Sigmoid colon (tissue), 7 donors: ENCODE measurements around the gene FAM98C. TPM values are rescaled to one million over a fixed set of nuclear protein-coding genes. Genes with fewer than 3 reads are reported as not detected.

Experiments used
- DNase-seq: peaks from one replicate; pipeline ENCODE4 v3.0.0-alpha.2; 2019
- H3K27ac ChIP-seq, 4 donors: fragments of 200-600 bp; sonication (generic); one replicate each; pipeline ENCODE4 v1.5.1; 2016 to 2019; ENCODE audit warnings: mild to moderate bottlenecking in 1 of 4
- H3K27me3 ChIP-seq, 3 donors: fragments of 200-600 bp; sonication (generic); one replicate each; pipeline ENCODE4 v1.5.1; 2019; ENCODE audit warnings: mild to moderate bottlenecking in 1 of 3
- H3K36me3 ChIP-seq, 4 donors: fragments of 200-600 bp; sonication (generic); one replicate each; pipeline ENCODE4 v1.5.1; 2016 to 2019
- H3K4me1 ChIP-seq, 4 donors: fragments of 200-600 bp; sonication (generic); one replicate each; pipeline ENCODE4 v1.5.1; 2017 to 2019
- H3K4me3 ChIP-seq, 4 donors: fragments of 200-600 bp; sonication (generic); one replicate each; pipeline ENCODE4 v1.5.1; 2017 to 2019; ENCODE audit warnings: mild to moderate bottlenecking in 2 of 4, moderate library complexity in 1 of 4
- H3K9me3 ChIP-seq, 4 donors: fragments of 200-600 bp in 3 of 4; sonication (generic) in 3 of 4; one replicate each; pipeline versions ENCODE4 v1.5.1 to v1.6.1; 2013 to 2019
- EP300 ChIP-seq, 4 donors: sonication (generic); formaldehyde crosslinking; IDR thresholded peaks; one replicate each; pipeline ENCODE4 v1.6.1; 2017; ENCODE audit warnings: antibody characterized with exemption in 4 of 4
- POLR2A ChIP-seq, 2 donors: fragments of 450-650 bp; IDR thresholded peaks; one replicate each; pipeline ENCODE4 v1.6.1; 2016; ENCODE audit warnings: antibody characterized with exemption in 2 of 2, mild to moderate bottlenecking in 2 of 2, moderate library complexity in 2 of 2
- POLR2AphosphoS5 ChIP-seq, 4 donors: sonication (generic); formaldehyde crosslinking; IDR thresholded peaks; one replicate each; pipeline ENCODE4 v1.6.1; 2017; ENCODE audit warnings: antibody characterized with exemption in 4 of 4
- WGBS, 2 donors: extraction: QIAGEN DNeasy Blood & Tissue Kit; methylation state at CpG; one replicate each; pipeline ENCODE4 v1.1.7; 2013; 5-methylcytosine and 5-hydroxymethylcytosine counted together
- intact Hi-C: fragments of 100-400 bp; cut with DNase I; formaldehyde crosslinking; loops from one replicate; pipeline ENCODE4 v1.15.1; 2023
- polyA plus RNA-seq, 3 donors: library from polyadenylated mRNA; stranded (reverse); fragments of 200-250 nt; gene quantifications; one replicate each; pipeline ENCODE4 v1.2.3, GENCODE V29; 2013
- total RNA-seq, 4 donors: library from RNA; depleted of rRNA; stranded (reverse); fragments of >200 nt; gene quantifications; one replicate each; pipeline ENCODE4 v1.1.0, GENCODE V29; 2016
- TF ChIP-seq, protein P1 (sequence below), 4 experiments: fragments of 450-650 bp in 3 of 4; fragments of 200-600 bp in 1 of 4; IDR thresholded peaks; one replicate each; pipeline ENCODE4 v1.5.1; 2016 to 2019; ENCODE audit warnings: antibody characterized with exemption in 4 of 4, mild to moderate bottlenecking in 3 of 4, moderate library complexity in 2 of 4
- donor health status: healthy with polysubstance abuse.
- donor health status: Bipolar disorder and iron deficiency.
- donor health status: healthy.

The FAM98C gene
- 10 to 100 TPM; 17.2 to 27.2 (median 18.6) TPM for total RNA-seq
- 10 to 100 TPM; 26.1 to 30.0 (median 27.0) TPM for polyA plus RNA-seq

DNA sequence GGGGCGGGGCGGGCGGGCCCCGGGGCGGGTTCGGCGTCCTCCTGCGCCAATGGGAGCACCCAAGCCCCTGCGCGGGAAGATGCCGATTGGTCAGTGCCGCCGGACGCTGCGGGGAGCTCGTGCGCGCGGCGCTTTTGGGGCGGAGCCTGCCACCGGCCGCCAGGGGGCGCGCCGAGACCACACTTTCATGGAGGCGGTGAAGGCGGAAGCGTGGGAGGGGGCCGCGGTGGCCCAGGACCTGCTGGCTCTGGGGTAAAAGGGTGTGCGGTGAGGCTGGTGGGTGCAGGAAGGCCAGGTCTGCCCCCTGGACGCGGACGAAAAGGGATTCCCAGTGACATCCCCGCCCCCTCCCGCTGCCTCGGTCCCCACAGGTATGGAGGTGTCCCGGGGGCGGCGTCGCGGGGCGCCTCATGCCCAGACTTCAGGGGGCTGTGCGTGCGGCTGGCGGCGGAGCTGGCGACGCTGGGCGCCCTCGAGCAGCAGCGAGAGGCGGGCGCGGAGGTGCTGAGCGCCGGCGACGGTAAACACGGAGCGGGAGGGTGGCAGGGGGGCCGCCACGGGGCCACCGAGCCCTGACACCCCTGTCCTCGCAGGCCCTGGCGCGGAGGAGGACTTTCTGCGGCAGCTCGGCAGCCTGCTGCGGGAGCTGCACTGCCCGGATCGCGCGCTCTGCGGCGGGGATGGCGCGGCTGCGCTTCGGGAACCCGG, at the start of gene FAM98C:
Gene FAM98C (plus strand): TSS at position 127 of the 708 bp plus-strand sequence. CDS start 61 bp downstream, at position 188.
- intact Hi-C loops, result loop anchor here (1.0 to 5.0 kb wide), 3 partner anchors 214 to 527 kb away; partner anchors contain the start of genes EIF3K, MAP4K1, MRPS12 and SARS2
- Histone ChIP-seq H3K27me3 (peaks cover 13 to 31% (median 29%) of the 10 kb centered on the region in 3 donors), H3K4me1 (peaks cover 0 to 15% (median 7%) of the 10 kb centered on the region in 4 donors), H3K4me3 (peak within 1 kb of the TSS; percentile 64 to 98 (median 76)), H3K27ac (peak within 1 kb of the TSS; percentile 79 to 88 (median 84)), H3K36me3 (peaks cover 0 to 21% (median 8%) of the 10 kb centered on the region in 4 donors), H3K9me3 (no peaks in the 10 kb centered on the region)
- TF ChIP-seq, protein P1, sequence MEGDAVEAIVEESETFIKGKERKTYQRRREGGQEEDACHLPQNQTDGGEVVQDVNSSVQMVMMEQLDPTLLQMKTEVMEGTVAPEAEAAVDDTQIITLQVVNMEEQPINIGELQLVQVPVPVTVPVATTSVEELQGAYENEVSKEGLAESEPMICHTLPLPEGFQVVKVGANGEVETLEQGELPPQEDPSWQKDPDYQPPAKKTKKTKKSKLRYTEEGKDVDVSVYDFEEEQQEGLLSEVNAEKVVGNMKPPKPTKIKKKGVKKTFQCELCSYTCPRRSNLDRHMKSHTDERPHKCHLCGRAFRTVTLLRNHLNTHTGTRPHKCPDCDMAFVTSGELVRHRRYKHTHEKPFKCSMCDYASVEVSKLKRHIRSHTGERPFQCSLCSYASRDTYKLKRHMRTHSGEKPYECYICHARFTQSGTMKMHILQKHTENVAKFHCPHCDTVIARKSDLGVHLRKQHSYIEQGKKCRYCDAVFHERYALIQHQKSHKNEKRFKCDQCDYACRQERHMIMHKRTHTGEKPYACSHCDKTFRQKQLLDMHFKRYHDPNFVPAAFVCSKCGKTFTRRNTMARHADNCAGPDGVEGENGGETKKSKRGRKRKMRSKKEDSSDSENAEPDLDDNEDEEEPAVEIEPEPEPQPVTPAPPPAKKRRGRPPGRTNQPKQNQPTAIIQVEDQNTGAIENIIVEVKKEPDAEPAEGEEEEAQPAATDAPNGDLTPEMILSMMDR (IDR thresholded peaks at IDR 0.05), result peak; percentile 92 to 96 (median 94)
- peak; percentile 13 to 57 (median 40) for TF ChIP-seq POLR2AphosphoS5 (IDR thresholded peaks at IDR 0.05)
- TF ChIP-seq EP300 (IDR thresholded peaks at IDR 0.05), result no peak
- no peak for TF ChIP-seq POLR2A (IDR thresholded peaks at IDR 0.05)
- peak; percentile 98 for DNase-seq
- 0 to 1% methylated on average over 82 of the region's 82 CpGs for WGBS, 2 donors

- H3K9me3 ChIP-seq, result no peaks in the 10 kb centered on the region
- H3K4me1 ChIP-seq, result peaks cover 0 to under 1% (median 0%) of the 10 kb centered on the region in 4 donors
- H3K27ac ChIP-seq, result no peak overlapping the region
- WGBS, 2 donors, result 67 to 79% methylated on average over 16 of the region's 16 CpGs
- H3K36me3 ChIP-seq, result no peaks in the 10 kb centered on the region
- no peak for DNase-seq
- no peak for TF ChIP-seq EP300 (IDR thresholded peaks at IDR 0.05)
- TF ChIP-seq POLR2AphosphoS5 (IDR thresholded peaks at IDR 0.05), result no peak
- TF ChIP-seq, protein P1 (IDR thresholded peaks at IDR 0.05), result no peak
- TF ChIP-seq POLR2A (IDR thresholded peaks at IDR 0.05), result no peak
- intact Hi-C loops, result no loop called here
- no peak overlapping the region for H3K4me3 ChIP-seq
- H3K27me3 ChIP-seq, result peaks cover 4 to 73% (median 34%) of the 10 kb centered on the region in 3 donors
Measured at GRCh38 chr19:38355728-38356725, 46.9 kb upstream of the FAM98C start.

DNA sequence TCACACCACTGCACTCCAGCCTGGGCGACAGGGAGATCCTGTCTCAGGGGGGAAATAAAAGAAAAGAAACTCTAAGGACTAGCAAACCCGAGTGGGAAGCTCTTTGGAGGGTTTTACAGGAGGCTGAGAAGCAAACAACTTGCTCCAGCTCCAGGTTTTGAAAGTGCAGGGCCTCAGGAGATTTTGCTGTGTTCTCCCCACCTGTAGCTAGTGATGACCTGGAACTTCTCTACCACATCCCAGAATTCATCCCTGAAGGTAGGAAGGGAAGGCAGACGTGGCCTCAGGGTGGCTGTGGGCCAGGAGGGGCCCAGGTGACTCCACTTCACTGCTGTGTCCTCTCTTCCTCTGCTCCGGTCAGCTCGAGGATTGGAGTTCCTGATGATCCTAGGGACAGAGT, 44.8 kb upstream of the FAM98C start:
- no peaks in the 10 kb centered on the region for H3K36me3 ChIP-seq
- DNase-seq, result no peak
- H3K27ac ChIP-seq, result no peak overlapping the region
- peaks cover 9 to 81% (median 50%) of the 10 kb centered on the region in 3 donors for H3K27me3 ChIP-seq
- no peak overlapping the region for H3K4me3 ChIP-seq
- WGBS, 2 donors, result 26 to 41% methylated on average over 5 of the region's 5 CpGs
- no peak for TF ChIP-seq POLR2A (IDR thresholded peaks at IDR 0.05)
- TF ChIP-seq, protein P1 (IDR thresholded peaks at IDR 0.05), result no peak
- no peak for TF ChIP-seq POLR2AphosphoS5 (IDR thresholded peaks at IDR 0.05)
- TF ChIP-seq EP300 (IDR thresholded peaks at IDR 0.05), result no peak
- H3K4me1 ChIP-seq, result peaks cover 2 to 21% (median 19%) of the 10 kb centered on the region in 4 donors
- H3K9me3 ChIP-seq, result no peaks in the 10 kb centered on the region
- intact Hi-C loops, result no loop called here

GRCh38 chr19:38359242-38360021, 43.5 kb upstream of the FAM98C start:
- TF ChIP-seq, protein P1 (IDR thresholded peaks at IDR 0.05), result no peak
- TF ChIP-seq POLR2A (IDR thresholded peaks at IDR 0.05), result no peak
- no peak for TF ChIP-seq POLR2AphosphoS5 (IDR thresholded peaks at IDR 0.05)
- TF ChIP-seq EP300 (IDR thresholded peaks at IDR 0.05), result no peak
- H3K27me3 ChIP-seq, result peaks cover 9 to 75% (median 59%) of the 10 kb centered on the region in 3 donors
- no peak for DNase-seq
- no peaks in the 10 kb centered on the region for H3K9me3 ChIP-seq
- no peaks in the 10 kb centered on the region for H3K36me3 ChIP-seq
- intact Hi-C loops, result no loop called here
- H3K4me3 ChIP-seq, result no peak overlapping the region
- peaks cover 2 to 21% (median 20%) of the 10 kb centered on the region in 4 donors for H3K4me1 ChIP-seq
- no peak overlapping the region for H3K27ac ChIP-seq
- WGBS, 2 donors, result 40 to 55% methylated on average over 18 of the region's 18 CpGs
